GM23338 (cell line): ENCODE results near the gene GPD2. TPM values are rescaled to one million over a fixed set of nuclear protein-coding genes. Genes with fewer than 3 reads are reported as not detected.

Experiments
- ATAC-seq: fragments of 200-7000 bp; cut with Tn5 transposase; 3 replicates; pipeline ENCODE4 v1.9.1; 2020
- DNase-seq: peaks from one replicate; pipeline ENCODE4 v3.0.0-alpha.2; 2015; ENCODE audit warnings: low spot score
- H2AFZ ChIP-seq: fragments of 200-600 bp; sonication (generic); 2 replicates; pipeline ENCODE4 v1.8.0; 2016; ENCODE audit warnings: antibody characterized with exemption, mild to moderate bottlenecking, moderate library complexity
- H3F3A ChIP-seq: fragments of 200-600 bp; sonication (generic); replicated peaks from 2 replicates; pipeline ENCODE4 v1.8.0; 2017; ENCODE audit warnings: antibody characterized with exemption, mixed run types, low read depth
- H3K27ac ChIP-seq: fragments of 200-600 bp; sonication (generic); 2 replicates; pipeline ENCODE4 v1.6.1; 2016; ENCODE audit warnings: low read depth
- H3K27me3 ChIP-seq: fragments of 200-600 bp; sonication (generic); 2 replicates; pipeline ENCODE4 v1.8.0; 2016; ENCODE audit warnings: mild to moderate bottlenecking, mixed run types, moderate library complexity; ENCODE audit not compliant: insufficient read depth
- H3K36me3 ChIP-seq: fragments of 200-600 bp; sonication (generic); 2 replicates; pipeline ENCODE4 v1.8.0; 2016; ENCODE audit warnings: mild to moderate bottlenecking; ENCODE audit not compliant: insufficient read depth
- H3K4me1 ChIP-seq: fragments of 200-600 bp; sonication (generic); 2 replicates; pipeline ENCODE4 v1.8.0; 2016; ENCODE audit warnings: mild to moderate bottlenecking, moderate library complexity; ENCODE audit not compliant: insufficient read depth
- H3K4me2 ChIP-seq: fragments of 200-600 bp; sonication (generic); 2 replicates; pipeline ENCODE4 v1.7.1; 2017; ENCODE audit warnings: mixed run types
- H3K4me3 ChIP-seq: fragments of 200-600 bp; sonication (generic); 2 replicates; pipeline ENCODE4 v1.6.1; 2016; ENCODE audit warnings: mixed run types
- H3K79me2 ChIP-seq: fragments of 200-600 bp; sonication (generic); replicated peaks from 2 replicates; pipeline ENCODE4 v1.8.0; 2017; ENCODE audit warnings: mild to moderate bottlenecking; ENCODE audit not compliant: insufficient read depth
- H3K9me2 ChIP-seq: fragments of 200-600 bp; sonication (generic); 2 replicates; pipeline ENCODE4 v1.8.0; 2017; ENCODE audit not compliant: insufficient read depth
- H4K20me1 ChIP-seq: fragments of 200-600 bp; sonication (generic); replicated peaks from 2 replicates; pipeline ENCODE4 v1.8.0; 2017; ENCODE audit warnings: mild to moderate bottlenecking; ENCODE audit not compliant: insufficient read depth
- H3K27ac Mint-ChIP-seq: 2 replicates; pipeline ENCODE4 v1.8.0; 2020; ENCODE audit warnings: inconsistent platforms, mild to moderate bottlenecking, moderate library complexity, mixed read lengths
- H3K27me3 Mint-ChIP-seq: 3 replicates; pipeline ENCODE4 v1.8.0; 2022; ENCODE audit warnings: low read depth, mild to moderate bottlenecking, moderate library complexity, mixed read lengths, inconsistent platforms; ENCODE audit not compliant: insufficient read depth, poor library complexity
- H3K36me3 Mint-ChIP-seq: 3 replicates; pipeline ENCODE4 v1.8.0; 2021; ENCODE audit warnings: low read depth, mild to moderate bottlenecking, inconsistent platforms, moderate library complexity, mixed read lengths
- H3K4me1 Mint-ChIP-seq: 3 replicates; pipeline ENCODE4 v1.8.0; 2020; ENCODE audit warnings: mild to moderate bottlenecking, inconsistent platforms, mixed read lengths
- H3K4me3 Mint-ChIP-seq: 3 replicates; pipeline ENCODE4 v1.8.0; 2021; ENCODE audit warnings: moderate library complexity, mild to moderate bottlenecking, inconsistent platforms, mixed read lengths
- H3K9me3 Mint-ChIP-seq: 3 replicates; pipeline ENCODE4 v1.8.0; 2020; ENCODE audit warnings: moderate library complexity, mild to moderate bottlenecking, inconsistent platforms, mixed read lengths
- CREB1 ChIP-seq: fragments of 250-450 bp; sonication (Bioruptor Pico); IDR thresholded peaks from 2 replicates; pipeline ENCODE4 v1.5.0; 2020; ENCODE audit warnings: low read depth, mild to moderate bottlenecking, moderate library complexity
- EZH2 ChIP-seq: fragments of 200-600 bp; sonication (generic); IDR thresholded peaks from one replicate; pipeline ENCODE4 v1.8.0; 2017; ENCODE audit warnings: antibody characterized with exemption, mild to moderate bottlenecking, low read depth; ENCODE audit not compliant: unreplicated experiment
- EZH2phosphoT487 ChIP-seq: fragments of 200-600 bp; sonication (generic); IDR thresholded peaks from one replicate; pipeline ENCODE4 v1.8.1; 2018; ENCODE audit warnings: antibody characterized with exemption; ENCODE audit not compliant: unreplicated experiment
- NANOG ChIP-seq: IDR thresholded peaks from 2 replicates; pipeline ENCODE4 v1.6.1; 2016; ENCODE audit warnings: antibody characterized with exemption, borderline replicate concordance
- POLR2AphosphoS5 ChIP-seq: IDR thresholded peaks from 2 replicates; pipeline ENCODE4 v1.6.1; 2016; ENCODE audit warnings: antibody characterized with exemption, low read depth
- STAT1 ChIP-seq: IDR thresholded peaks from one replicate; pipeline ENCODE4 v1.6.1; 2016; ENCODE audit warnings: antibody characterized with exemption; ENCODE audit not compliant: unreplicated experiment
- ZNF114 ChIP-seq: fragments of 250-450 bp; sonication (Bioruptor Pico); IDR thresholded peaks from 2 replicates; pipeline ENCODE4 v1.5.0; 2020; ENCODE audit warnings: mild to moderate bottlenecking, moderate library complexity
- polyA plus RNA-seq: library from polyadenylated mRNA; unstranded; fragments of >200 nt; fragmentation: Nextera tagmentation; extraction: Ambion mirVana; gene quantifications from 2 replicates; pipeline ENCODE4 v1.2.1, GENCODE V29; 2016
- total RNA-seq: library from RNA; depleted of rRNA; stranded (reverse); fragments of >200 nt; shearing (Covaris generic); gene quantifications from 2 replicates; pipeline ENCODE4 v1.2.3, GENCODE V29; 2014
- TF ChIP-seq, protein P1 (sequence below): IDR thresholded peaks from 2 replicates; pipeline ENCODE4 v1.6.1; 2016; ENCODE audit warnings: antibody characterized with exemption
- TF ChIP-seq, protein P2 (sequence below): IDR thresholded peaks from one replicate; pipeline ENCODE4 v1.6.1; 2018; ENCODE audit warnings: antibody characterized with exemption; ENCODE audit not compliant: unreplicated experiment
- TF ChIP-seq, protein P3 (sequence below), 2 experiments: fragments of 200-600 bp in 1 of 2; sonication (generic) in 1 of 2; conservative IDR thresholded peaks; 2 replicates each; pipeline versions ENCODE4 v1.5.1 to v1.6.1; 2016 to 2017; ENCODE audit warnings: antibody characterized with exemption in 2 of 2, low read depth in 2 of 2, mild to moderate bottlenecking in 2 of 2, moderate library complexity in 1 of 2

Gene GPD2
- total and polyA plus RNA-seq, 2 experiments from 2014 or later: 9.4 to 67.4 TPM

GRCh38 chr2:156522864-156523440, 86.8 kb downstream of the GPD2 start:
- Mint-ChIP-seq H3K4me1 (no peaks in the 10 kb centered on the region), H3K36me3 (peaks cover 10% of the 10 kb centered on the region; the same call in 2 of the 3 replicates), H3K27me3 (no peaks in the 10 kb centered on the region), H3K27ac (no peak overlapping the region), H3K9me3 (peaks cover 4% of the 10 kb centered on the region; the same call in 2 of the 3 replicates), H3K4me3 (no peak overlapping the region)
- DNase-seq (no peak), ATAC-seq (no peak)
- Histone ChIP-seq H3K27ac (no peak overlapping the region), H4K20me1 (no peaks in the 10 kb centered on the region), H3K4me3 (no peak overlapping the region), H3K27me3 (no peaks in the 10 kb centered on the region), H2AFZ (no peak overlapping the region), H3K36me3 (no peaks in the 10 kb centered on the region), H3K4me1 (no peaks in the 10 kb centered on the region), H3K9me2 (no peaks in the 10 kb centered on the region; the same call in 1 of the 2 replicates), H3K4me2 (no peak overlapping the region), H3K79me2 (no peaks in the 10 kb centered on the region), H3F3A (no peaks in the 10 kb centered on the region)
- TF ChIP-seq EZH2phosphoT487: no peak
- TF ChIP-seq, protein P1, sequence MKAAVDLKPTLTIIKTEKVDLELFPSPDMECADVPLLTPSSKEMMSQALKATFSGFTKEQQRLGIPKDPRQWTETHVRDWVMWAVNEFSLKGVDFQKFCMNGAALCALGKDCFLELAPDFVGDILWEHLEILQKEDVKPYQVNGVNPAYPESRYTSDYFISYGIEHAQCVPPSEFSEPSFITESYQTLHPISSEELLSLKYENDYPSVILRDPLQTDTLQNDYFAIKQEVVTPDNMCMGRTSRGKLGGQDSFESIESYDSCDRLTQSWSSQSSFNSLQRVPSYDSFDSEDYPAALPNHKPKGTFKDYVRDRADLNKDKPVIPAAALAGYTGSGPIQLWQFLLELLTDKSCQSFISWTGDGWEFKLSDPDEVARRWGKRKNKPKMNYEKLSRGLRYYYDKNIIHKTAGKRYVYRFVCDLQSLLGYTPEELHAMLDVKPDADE: no peak
- TF ChIP-seq, protein P2, sequence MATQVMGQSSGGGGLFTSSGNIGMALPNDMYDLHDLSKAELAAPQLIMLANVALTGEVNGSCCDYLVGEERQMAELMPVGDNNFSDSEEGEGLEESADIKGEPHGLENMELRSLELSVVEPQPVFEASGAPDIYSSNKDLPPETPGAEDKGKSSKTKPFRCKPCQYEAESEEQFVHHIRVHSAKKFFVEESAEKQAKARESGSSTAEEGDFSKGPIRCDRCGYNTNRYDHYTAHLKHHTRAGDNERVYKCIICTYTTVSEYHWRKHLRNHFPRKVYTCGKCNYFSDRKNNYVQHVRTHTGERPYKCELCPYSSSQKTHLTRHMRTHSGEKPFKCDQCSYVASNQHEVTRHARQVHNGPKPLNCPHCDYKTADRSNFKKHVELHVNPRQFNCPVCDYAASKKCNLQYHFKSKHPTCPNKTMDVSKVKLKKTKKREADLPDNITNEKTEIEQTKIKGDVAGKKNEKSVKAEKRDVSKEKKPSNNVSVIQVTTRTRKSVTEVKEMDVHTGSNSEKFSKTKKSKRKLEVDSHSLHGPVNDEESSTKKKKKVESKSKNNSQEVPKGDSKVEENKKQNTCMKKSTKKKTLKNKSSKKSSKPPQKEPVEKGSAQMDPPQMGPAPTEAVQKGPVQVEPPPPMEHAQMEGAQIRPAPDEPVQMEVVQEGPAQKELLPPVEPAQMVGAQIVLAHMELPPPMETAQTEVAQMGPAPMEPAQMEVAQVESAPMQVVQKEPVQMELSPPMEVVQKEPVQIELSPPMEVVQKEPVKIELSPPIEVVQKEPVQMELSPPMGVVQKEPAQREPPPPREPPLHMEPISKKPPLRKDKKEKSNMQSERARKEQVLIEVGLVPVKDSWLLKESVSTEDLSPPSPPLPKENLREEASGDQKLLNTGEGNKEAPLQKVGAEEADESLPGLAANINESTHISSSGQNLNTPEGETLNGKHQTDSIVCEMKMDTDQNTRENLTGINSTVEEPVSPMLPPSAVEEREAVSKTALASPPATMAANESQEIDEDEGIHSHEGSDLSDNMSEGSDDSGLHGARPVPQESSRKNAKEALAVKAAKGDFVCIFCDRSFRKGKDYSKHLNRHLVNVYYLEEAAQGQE: no peak
- TF ChIP-seq ZNF114 (CRISPR knock-in tag): no peak
- TF ChIP-seq NANOG: no peak
- TF ChIP-seq EZH2: no peak
- TF ChIP-seq CREB1: no peak

DNA sequence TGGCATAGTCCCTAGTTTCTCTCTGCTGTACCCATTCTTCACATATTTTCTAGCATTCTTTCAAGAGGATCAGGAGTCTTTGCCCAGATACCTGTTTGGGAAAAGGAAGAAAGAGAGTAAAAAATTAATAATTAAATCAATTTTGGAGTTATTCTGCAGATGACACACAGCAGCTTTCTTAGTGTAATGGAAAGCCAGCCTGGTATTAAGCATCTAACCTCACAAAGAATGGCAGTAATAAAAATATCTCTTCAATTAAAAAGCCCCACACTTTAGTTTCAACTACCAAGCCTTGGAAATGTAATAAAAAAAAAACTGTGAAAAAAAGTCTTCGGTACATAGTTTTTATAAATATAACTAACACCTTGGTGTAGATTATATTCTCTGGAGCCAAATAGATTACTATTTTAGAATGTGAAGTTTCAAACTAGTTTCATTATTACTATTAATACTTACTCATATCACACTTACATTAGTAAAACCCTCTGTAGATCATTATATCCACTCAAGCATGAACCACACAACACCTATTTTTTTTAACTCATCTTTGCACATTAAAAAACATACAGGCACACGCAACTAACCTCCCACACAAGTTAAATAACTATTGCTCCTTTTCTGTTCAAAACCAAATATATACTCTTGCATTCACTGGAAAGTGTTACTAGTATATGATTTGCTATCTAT, 90.9 kb downstream of the GPD2 start:
- Mint-ChIP-seq H3K27me3 (no peaks in the 10 kb centered on the region), H3K27ac (no peak overlapping the region), H3K4me3 (no peak overlapping the region), H3K9me3 (no peaks in the 10 kb centered on the region), H3K36me3 (no peaks in the 10 kb centered on the region), H3K4me1 (no peaks in the 10 kb centered on the region)
- H3K4me3 ChIP-seq: no peak overlapping the region
- no peaks in the 10 kb centered on the region for H3K27me3 ChIP-seq
- no peaks in the 10 kb centered on the region for H3K79me2 ChIP-seq
- no peak for DNase-seq
- ATAC-seq: no peak
- H3F3A ChIP-seq: no peaks in the 10 kb centered on the region
- H4K20me1 ChIP-seq: no peaks in the 10 kb centered on the region
- no peaks in the 10 kb centered on the region; the same call in 1 of the 2 replicates for H3K9me2 ChIP-seq
- no peak overlapping the region for H2AFZ ChIP-seq
- H3K36me3 ChIP-seq: no peaks in the 10 kb centered on the region
- no peak overlapping the region for H3K4me2 ChIP-seq
- no peaks in the 10 kb centered on the region for H3K4me1 ChIP-seq
- no peak overlapping the region for H3K27ac ChIP-seq
- TF ChIP-seq NANOG (no peak), POLR2AphosphoS5 (no peak), ZNF114 (CRISPR knock-in tag) (no peak), STAT1 (no peak), EZH2 (no peak), EZH2phosphoT487 (no peak), CREB1 (no peak)
- TF ChIP-seq, protein P2: no peak
- TF ChIP-seq, protein P1: no peak
- TF ChIP-seq, protein P3, sequence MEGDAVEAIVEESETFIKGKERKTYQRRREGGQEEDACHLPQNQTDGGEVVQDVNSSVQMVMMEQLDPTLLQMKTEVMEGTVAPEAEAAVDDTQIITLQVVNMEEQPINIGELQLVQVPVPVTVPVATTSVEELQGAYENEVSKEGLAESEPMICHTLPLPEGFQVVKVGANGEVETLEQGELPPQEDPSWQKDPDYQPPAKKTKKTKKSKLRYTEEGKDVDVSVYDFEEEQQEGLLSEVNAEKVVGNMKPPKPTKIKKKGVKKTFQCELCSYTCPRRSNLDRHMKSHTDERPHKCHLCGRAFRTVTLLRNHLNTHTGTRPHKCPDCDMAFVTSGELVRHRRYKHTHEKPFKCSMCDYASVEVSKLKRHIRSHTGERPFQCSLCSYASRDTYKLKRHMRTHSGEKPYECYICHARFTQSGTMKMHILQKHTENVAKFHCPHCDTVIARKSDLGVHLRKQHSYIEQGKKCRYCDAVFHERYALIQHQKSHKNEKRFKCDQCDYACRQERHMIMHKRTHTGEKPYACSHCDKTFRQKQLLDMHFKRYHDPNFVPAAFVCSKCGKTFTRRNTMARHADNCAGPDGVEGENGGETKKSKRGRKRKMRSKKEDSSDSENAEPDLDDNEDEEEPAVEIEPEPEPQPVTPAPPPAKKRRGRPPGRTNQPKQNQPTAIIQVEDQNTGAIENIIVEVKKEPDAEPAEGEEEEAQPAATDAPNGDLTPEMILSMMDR (conservative IDR thresholded peaks at IDR 0.05; ENCODE audit: low read depth in 2 of 2): no peak
